Kidney epithelial cell (primary cell): ENCODE results near the gene SIGLEC8. TPM values are rescaled to one million over a fixed set of nuclear protein-coding genes. Genes with fewer than 3 reads are reported as not detected.
"Not testable (repeated sequence)": the region's sequence is repeated elsewhere in the genome, so short reads cannot be mapped to it uniquely, and the experiment has no call there.

Experiments used
- DNase-seq: peaks from one replicate; pipeline ENCODE4 v3.0.0-alpha.2; 2010; ENCODE audit warnings: low read depth
- H3K27me3 ChIP-seq: 2 replicates; pipeline ENCODE4 v1.6.0; 2011; ENCODE audit warnings: low read length; ENCODE audit not compliant: control insufficient read depth, insufficient read depth
- H3K36me3 ChIP-seq: 2 replicates; pipeline ENCODE4 v1.5.1; 2011; ENCODE audit warnings: low read length; ENCODE audit not compliant: control insufficient read depth, insufficient read depth
- H3K4me3 ChIP-seq: 2 replicates; pipeline ENCODE4 v1.5.1; 2011; ENCODE audit warnings: low read depth, mild to moderate bottlenecking, control low read depth, low read length
- CTCF ChIP-seq: IDR thresholded peaks from 2 replicates; pipeline ENCODE4 v1.5.1; 2011; ENCODE audit warnings: mild to moderate bottlenecking, moderate library complexity, low read length, control low read depth, inconsistent platforms; ENCODE audit not compliant: insufficient read depth, poor library complexity, severe bottlenecking
- total RNA-seq: library from RNA; depleted of rRNA; stranded (reverse); fragments of >200 nt; gene quantifications from 2 replicates; pipeline ENCODE4 v1.2.3, GENCODE V29; 2015

Gene SIGLEC8
- total RNA-seq, 1 donor from 2014 or later: not detected

- no peak within 1 kb of the TSS for H3K4me3 ChIP-seq
These were observed 43.5 kb upstream of the SIGLEC8 start, which contains the start of gene SIGLEC12 for GRCh38 chr19:51501594-51502263. SIGLEC12 (minus strand) TSS chr19:51501800; CDS start chr19:51501733, 67 bp downstream.

GRCh38 chr19:51500931-51501330 lies 42.7 kb upstream of the SIGLEC8 start:
- H3K36me3 ChIP-seq, H3K27me3 ChIP-seq, DNase-seq: not testable (repeated sequence)

More at GRCh38 chr19:51501594-51502263, 43.5 kb upstream of the SIGLEC8 start, which contains the start of gene SIGLEC12:
- H3K36me3 ChIP-seq: no peaks in the 10 kb centered on the region
- DNase-seq: no peak
- H3K27me3 ChIP-seq: no peaks in the 10 kb centered on the region
- no peak for TF ChIP-seq CTCF

GRCh38 chr19:51497666-51498065 lies 39.4 kb upstream of the SIGLEC8 start:
- no peak for DNase-seq
- Histone ChIP-seq H3K4me3 (no peak overlapping the region), H3K36me3 (no peaks in the 10 kb centered on the region), H3K27me3 (no peaks in the 10 kb centered on the region)
- TF ChIP-seq CTCF: no peak

More at GRCh38 chr19:51500931-51501330, 42.7 kb upstream of the SIGLEC8 start:
- not testable (repeated sequence) for H3K4me3 ChIP-seq

GRCh38 chr19:51493776-51494175 lies 35.5 kb upstream of the SIGLEC8 start:
- no peak for TF ChIP-seq CTCF
- Histone ChIP-seq H3K27me3 (no peaks in the 10 kb centered on the region), H3K36me3 (no peaks in the 10 kb centered on the region), H3K4me3 (no peak overlapping the region)
- DNase-seq: no peak

GRCh38 chr19:51491586-51491985 lies 33.3 kb upstream of the SIGLEC8 start:
- Histone ChIP-seq H3K27me3 (no peaks in the 10 kb centered on the region), H3K4me3 (no peak overlapping the region), H3K36me3 (no peaks in the 10 kb centered on the region)
- no peak for DNase-seq
- no peak for TF ChIP-seq CTCF

GRCh38 chr19:51490676-51491075 lies 32.4 kb upstream of the SIGLEC8 start:
- no peak overlapping the region for H3K4me3 ChIP-seq
- H3K36me3 ChIP-seq: no peaks in the 10 kb centered on the region
- no peak for TF ChIP-seq CTCF
- DNase-seq: no peak
- no peaks in the 10 kb centered on the region for H3K27me3 ChIP-seq
